CD8-positive, alpha-beta memory T cell (primary cell): Measurements from ENCODE around the gene KCNAB1. TPM values are rescaled to one million over a fixed set of nuclear protein-coding genes. Genes with fewer than 3 reads are reported as not detected.
A peak's percentile ranks its signal among the peaks of the same experiment; 100 is the strongest.

Experiments used
- CTCF ChIA-PET: fragments of 350-600 bp; sonication (Branson Sonifier 250); formaldehyde crosslinking; loops from one replicate; lab custom pipeline; 2021; ENCODE audit warnings: antibody characterized with exemption; lab: Charles Lee
- POLR2A ChIA-PET: fragments of 350-600 bp; sonication (Branson Sonifier 250); formaldehyde crosslinking; loops from one replicate; lab custom pipeline; 2021; ENCODE audit warnings: antibody characterized with exemption; lab: Charles Lee
- DNase-seq, 5 donors: peaks; one replicate each; pipeline versions ENCODE4 v3.0.0 to v3.0.0-alpha.2; 2020 to 2022; ENCODE audit warnings: mixed read lengths in 1 of 5
- H3K27ac ChIP-seq: one replicate; pipeline ENCODE4 v1.7.0; 2013; ENCODE audit warnings: low read depth, mild to moderate bottlenecking, low read length, moderate library complexity
- H3K27me3 ChIP-seq: 2 replicates; pipeline ENCODE4 v1.7.0; 2013; ENCODE audit warnings: low read length, mild to moderate bottlenecking; ENCODE audit not compliant: insufficient read depth, poor library complexity, severe bottlenecking
- H3K36me3 ChIP-seq: 2 replicates; pipeline ENCODE4 v1.7.0; 2013; ENCODE audit warnings: mild to moderate bottlenecking, low read length, moderate library complexity; ENCODE audit not compliant: insufficient read depth
- H3K4me1 ChIP-seq: 2 replicates; pipeline ENCODE4 v1.7.0; 2013; ENCODE audit warnings: mild to moderate bottlenecking, low read length, moderate library complexity; ENCODE audit not compliant: insufficient read depth
- H3K4me3 ChIP-seq: 2 replicates; pipeline ENCODE4 v1.7.0; 2013; ENCODE audit warnings: mild to moderate bottlenecking, low read length
- H3K9me3 ChIP-seq: 2 replicates; pipeline ENCODE4 v1.7.0; 2013; ENCODE audit warnings: mild to moderate bottlenecking, low read length
- H3K27ac Mint-ChIP-seq, 8 donors: one replicate each; pipeline ENCODE4 v1.8.0; 2020 to 2021; ENCODE audit warnings: mixed read lengths in 8 of 8, mild to moderate bottlenecking in 6 of 8, inconsistent platforms in 3 of 8, moderate library complexity in 3 of 8
- H3K27me3 Mint-ChIP-seq, 2 donors: one replicate each; pipeline ENCODE4 v1.8.0; 2020 to 2021; ENCODE audit warnings: mixed read lengths in 2 of 2, mild to moderate bottlenecking in 1 of 2, moderate library complexity in 1 of 2
- H3K36me3 Mint-ChIP-seq, 3 donors: one replicate each; pipeline ENCODE4 v1.8.0; 2020 to 2021; ENCODE audit warnings: mixed read lengths in 3 of 3, inconsistent platforms in 1 of 3, mild to moderate bottlenecking in 1 of 3
- H3K4me1 Mint-ChIP-seq, 3 donors: one replicate each; pipeline ENCODE4 v1.8.0; 2020 to 2021; ENCODE audit warnings: mixed read lengths in 3 of 3, inconsistent platforms in 1 of 3, mild to moderate bottlenecking in 1 of 3
- H3K4me3 Mint-ChIP-seq, 7 donors: one replicate each; pipeline ENCODE4 v1.8.0; 2020 to 2021; ENCODE audit warnings: mixed read lengths in 7 of 7, mild to moderate bottlenecking in 6 of 7, moderate library complexity in 4 of 7, inconsistent platforms in 2 of 7
- H3K9me3 Mint-ChIP-seq, 5 donors: one replicate each; pipeline ENCODE4 v1.8.0; 2020 to 2022; ENCODE audit warnings: mixed read lengths in 5 of 5, mild to moderate bottlenecking in 3 of 5, moderate library complexity in 2 of 5, inconsistent platforms in 1 of 5
- polyA plus RNA-seq: library from polyadenylated mRNA; unstranded; fragments of 300-500 nt; fragmentation: Illumina TruSeq; gene quantifications from one replicate; pipeline ENCODE4 v1.2.3, GENCODE V29; 2021
- total RNA-seq, 2 experiments: library from RNA; stranded (reverse); gene quantifications; one replicate each; pipeline ENCODE4 v1.2.3, GENCODE V29; 2021

KCNAB1 gene
- total and polyA plus RNA-seq, 3 experiments from 2014 or later: 0.32 TPM; not detected in 2

- Mint-ChIP-seq H3K27ac (peak overlapping the region in 3 of 8 donors; percentile 52 to 66 (median 66)), H3K27me3 (no peaks in the 10 kb centered on the region), H3K9me3 (no peaks in the 10 kb centered on the region), H3K36me3 (peaks cover 4 to 86% (median 12%) of the 10 kb centered on the region in 3 donors), H3K4me3 (no peak overlapping the region), H3K4me1 (peaks cover 13 to 33% (median 33%) of the 10 kb centered on the region in 3 donors)
- Histone ChIP-seq H3K36me3 (peaks cover 31% of the 10 kb centered on the region), H3K27ac (no peak overlapping the region), H3K4me3 (no peak overlapping the region), H3K27me3 (no peaks in the 10 kb centered on the region), H3K9me3 (no peaks in the 10 kb centered on the region), H3K4me1 (no peaks in the 10 kb centered on the region)
- no peak for DNase-seq
- POLR2A ChIA-PET: no interaction called here
- CTCF ChIA-PET: interaction anchor here (0.6 to 2.7 kb wide), 9 partner anchors 12 to 663 kb away, joined by 3 to 15 read pairs (median 3); partner anchors contain the start of gene SSR3
Measured at GRCh38 chr3:156542101-156543042, 422.0 kb downstream of the KCNAB1 start.

- no peaks in the 10 kb centered on the region for H3K27me3 ChIP-seq
- H3K27me3 Mint-ChIP-seq: no peaks in the 10 kb centered on the region
- H3K9me3 ChIP-seq: no peaks in the 10 kb centered on the region
- ChIA-PET CTCF (interaction anchor here (1.5 to 2.7 kb wide), 4 partner anchors 12 to 595 kb away, joined by 3 to 15 read pairs (median 10); partner anchors contain the start of gene SSR3), POLR2A (no interaction called here)
- H3K36me3 ChIP-seq: peaks cover 29% of the 10 kb centered on the region
- H3K4me3 Mint-ChIP-seq: no peak overlapping the region
- H3K27ac ChIP-seq: no peak overlapping the region
- peak overlapping the region in 2 of 8 donors; percentile 52 to 66 for H3K27ac Mint-ChIP-seq
- H3K36me3 Mint-ChIP-seq: peaks cover 5 to 89% (median 14%) of the 10 kb centered on the region in 3 donors
- peaks cover 17 to 38% (median 37%) of the 10 kb centered on the region in 3 donors for H3K4me1 Mint-ChIP-seq
- no peak for DNase-seq
- no peaks in the 10 kb centered on the region for H3K4me1 ChIP-seq
- no peaks in the 10 kb centered on the region for H3K9me3 Mint-ChIP-seq
- H3K4me3 ChIP-seq: no peak overlapping the region
Measured at GRCh38 chr3:156543043-156543555, 422.7 kb downstream of the KCNAB1 start.

- Mint-ChIP-seq H3K36me3 (peaks cover 5 to 96% (median 35%) of the 10 kb centered on the region in 3 donors), H3K4me3 (no peak overlapping the region), H3K27ac (peak overlapping the region in 4 of 8 donors; percentile 1 to 75 (median 42)), H3K4me1 (peaks cover 47 to 71% (median 70%) of the 10 kb centered on the region in 3 donors), H3K27me3 (no peaks in the 10 kb centered on the region), H3K9me3 (no peaks in the 10 kb centered on the region)
- Histone ChIP-seq H3K9me3 (no peaks in the 10 kb centered on the region), H3K27ac (no peak overlapping the region), H3K4me3 (no peak overlapping the region), H3K4me1 (peaks cover 8% of the 10 kb centered on the region), H3K27me3 (no peaks in the 10 kb centered on the region), H3K36me3 (peaks cover 24% of the 10 kb centered on the region)
- CTCF ChIA-PET: interaction anchor here (1.7 to 2.7 kb wide), 2 partner anchors 23 to 127 kb away, joined by 3 to 12 read pairs; partner anchors contain the start of gene TIPARP
- POLR2A ChIA-PET: no interaction called here
- no peak for DNase-seq
Measured at GRCh38 chr3:156547637-156548036, 427.3 kb downstream of the KCNAB1 start.

GRCh38 chr3:156548041-156548687 lies 427.8 kb downstream of the KCNAB1 start:
- peaks cover 5 to 95% (median 32%) of the 10 kb centered on the region in 3 donors for H3K36me3 Mint-ChIP-seq
- ChIA-PET POLR2A (no interaction called here), CTCF (interaction anchor here (1.7 to 2.7 kb wide), 2 partner anchors 23 to 126 kb away, joined by 3 to 12 read pairs; partner anchors contain the start of gene TIPARP)
- H3K36me3 ChIP-seq: peaks cover 20% of the 10 kb centered on the region
- no peaks in the 10 kb centered on the region for H3K27me3 Mint-ChIP-seq
- no peaks in the 10 kb centered on the region for H3K27me3 ChIP-seq
- no peak overlapping the region for H3K4me3 ChIP-seq
- H3K4me3 Mint-ChIP-seq: no peak overlapping the region
- no peaks in the 10 kb centered on the region for H3K9me3 ChIP-seq
- peaks cover 13% of the 10 kb centered on the region for H3K4me1 ChIP-seq
- H3K27ac ChIP-seq: no peak overlapping the region
- no peak for DNase-seq
- no peaks in the 10 kb centered on the region for H3K9me3 Mint-ChIP-seq
- H3K4me1 Mint-ChIP-seq: peaks cover 52 to 77% (median 75%) of the 10 kb centered on the region in 3 donors
- peak overlapping the region in 3 of 8 donors; percentile 1 to 37 (median 10) for H3K27ac Mint-ChIP-seq

- Mint-ChIP-seq H3K36me3 (peaks cover 5 to 92% (median 32%) of the 10 kb centered on the region in 3 donors), H3K4me1 (peaks cover 59 to 84% (median 83%) of the 10 kb centered on the region in 3 donors), H3K27ac (peak overlapping the region in 1 of 8 donors; percentile 36), H3K27me3 (no peaks in the 10 kb centered on the region), H3K9me3 (no peaks in the 10 kb centered on the region), H3K4me3 (no peak overlapping the region)
- no peak overlapping the region for H3K27ac ChIP-seq
- no peaks in the 10 kb centered on the region for H3K9me3 ChIP-seq
- H3K36me3 ChIP-seq: peaks cover 13% of the 10 kb centered on the region
- ChIA-PET POLR2A (interaction anchor here (0.5 kb wide), 1 partner anchor 126 kb away, joined by 7 read pairs; no protein-coding TSS in a partner anchor), CTCF (interaction anchor here (2.7 kb wide), 1 partner anchor 126 kb away, joined by 12 read pairs; the partner anchor contains the start of gene TIPARP)
- no peak overlapping the region for H3K4me3 ChIP-seq
- H3K4me1 ChIP-seq: peaks cover 21% of the 10 kb centered on the region
- no peaks in the 10 kb centered on the region for H3K27me3 ChIP-seq
- DNase-seq: no peak
Measured at GRCh38 chr3:156548902-156549301, 428.5 kb downstream of the KCNAB1 start.

GRCh38 chr3:156551261-156551660 lies 430.9 kb downstream of the KCNAB1 start:
- Mint-ChIP-seq H3K4me1 (peaks cover 66 to 79% (median 78%) of the 10 kb centered on the region in 3 donors), H3K4me3 (peak overlapping the region in 3 of 7 donors; percentile 1 to 73 (median 46)), H3K27me3 (no peaks in the 10 kb centered on the region), H3K9me3 (peaks cover 0 to 4% (median 0%) of the 10 kb centered on the region in 5 donors), H3K27ac (peak overlapping the region in 2 of 8 donors; percentile 27 to 43), H3K36me3 (peaks cover 5 to 78% (median 30%) of the 10 kb centered on the region in 3 donors)
- H3K9me3 ChIP-seq: no peaks in the 10 kb centered on the region
- CTCF ChIA-PET: no interaction called here
- peaks cover 13% of the 10 kb centered on the region for H3K36me3 ChIP-seq
- no peak overlapping the region for H3K4me3 ChIP-seq
- DNase-seq: no peak
- H3K27me3 ChIP-seq: no peaks in the 10 kb centered on the region
- no peak overlapping the region for H3K27ac ChIP-seq
- POLR2A ChIA-PET: no interaction called here
- peaks cover 29% of the 10 kb centered on the region for H3K4me1 ChIP-seq

GRCh38 chr3:156551746-156552145 lies 431.4 kb downstream of the KCNAB1 start:
- Mint-ChIP-seq H3K36me3 (peaks cover 5 to 73% (median 26%) of the 10 kb centered on the region in 3 donors), H3K4me3 (peak overlapping the region in 3 of 7 donors; percentile 1 to 73 (median 46)), H3K27ac (peak overlapping the region in 2 of 8 donors; percentile 29 to 43), H3K27me3 (no peaks in the 10 kb centered on the region), H3K4me1 (peaks cover 62 to 74% (median 74%) of the 10 kb centered on the region in 3 donors), H3K9me3 (peaks cover 0 to 4% (median 0%) of the 10 kb centered on the region in 5 donors)
- Histone ChIP-seq H3K36me3 (peaks cover 13% of the 10 kb centered on the region), H3K9me3 (no peaks in the 10 kb centered on the region), H3K4me3 (no peak overlapping the region), H3K4me1 (peaks cover 29% of the 10 kb centered on the region), H3K27me3 (no peaks in the 10 kb centered on the region), H3K27ac (no peak overlapping the region)
- DNase-seq: no peak
- ChIA-PET CTCF (no interaction called here), POLR2A (no interaction called here)
